GM19043 (cell line): ENCODE data around the gene DELE1.

Source experiments
- ATAC-seq: cut with Tn5 transposase; IDR thresholded peaks from one replicate; pipeline ENCODE4 v1.9.1; 2021; ENCODE audit warnings: low read depth; ENCODE audit not compliant: unreplicated experiment

The DELE1 gene

DNA sequence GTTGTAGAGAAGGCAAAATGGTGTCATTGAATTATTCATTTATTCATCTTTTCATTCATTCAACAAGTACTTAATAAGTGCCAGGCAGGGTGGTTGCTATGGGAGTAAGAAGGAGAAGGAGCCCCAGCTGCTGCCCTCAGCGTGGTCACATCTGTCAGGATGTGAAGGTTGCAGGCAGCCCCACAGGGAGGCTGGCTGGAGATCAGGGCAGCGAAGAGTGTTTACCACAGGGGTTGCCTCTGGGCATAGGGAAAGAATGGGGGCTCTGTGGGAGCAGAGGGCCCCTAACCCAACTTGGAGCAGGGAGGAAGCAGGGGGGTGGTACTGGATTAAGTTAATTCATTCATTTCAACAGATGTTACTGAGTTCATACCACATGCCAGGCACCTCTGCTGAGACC, 28.3 kb downstream of the DELE1 start:
- ATAC-seq = no peak

DNA sequence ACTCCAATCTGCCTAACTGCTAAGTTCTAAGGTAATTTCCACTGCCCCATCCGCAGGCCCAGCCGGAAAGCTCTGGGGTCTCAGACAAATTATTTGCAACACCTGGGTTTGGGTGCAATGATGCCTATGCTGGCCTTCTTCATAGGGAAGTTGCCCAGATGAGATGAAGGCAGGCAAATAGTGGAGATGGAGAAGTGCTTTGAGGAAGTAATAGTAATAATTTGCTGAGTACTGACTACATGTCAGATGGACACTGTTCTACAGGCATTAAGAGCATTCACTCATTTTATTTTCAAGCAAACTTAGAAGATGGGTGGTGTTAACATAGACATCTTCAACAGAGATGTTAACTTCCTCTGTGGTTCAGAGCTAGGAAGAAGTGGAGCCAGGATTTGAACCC, 30.5 kb downstream of the DELE1 start:
- ATAC-seq = no peak

DNA sequence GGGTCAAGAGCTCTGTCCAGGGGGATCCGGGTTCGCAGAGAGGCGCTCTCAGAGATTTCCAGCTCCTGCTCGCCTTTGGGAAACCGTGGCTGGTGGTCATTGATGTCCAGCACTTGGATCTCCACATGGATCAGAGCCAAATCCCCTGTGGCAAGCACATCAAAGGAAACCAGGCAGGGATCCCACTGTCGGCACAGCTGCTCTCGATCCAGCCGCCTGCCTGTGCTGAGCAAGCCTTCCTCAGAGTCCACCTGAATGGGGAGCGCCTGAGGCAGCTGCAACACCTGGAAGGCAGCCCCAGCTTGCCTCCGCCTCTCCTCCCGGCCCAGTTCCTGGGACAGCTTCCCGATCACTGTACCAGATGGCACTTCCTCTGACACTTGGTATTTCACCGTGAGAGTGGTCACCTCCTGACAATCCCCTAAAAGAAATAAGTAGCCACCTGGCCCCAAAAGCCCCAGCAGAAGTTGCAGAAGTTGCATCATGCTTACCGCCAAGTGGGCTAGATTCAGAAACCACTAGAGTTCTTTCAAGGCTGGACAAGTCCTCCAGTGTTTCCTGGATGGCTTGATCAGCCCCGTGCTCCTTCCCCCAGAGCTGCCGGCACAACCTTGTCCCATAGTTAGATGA, 33.8 kb downstream of the DELE1 start:
- ATAC-seq = no peak

DNA sequence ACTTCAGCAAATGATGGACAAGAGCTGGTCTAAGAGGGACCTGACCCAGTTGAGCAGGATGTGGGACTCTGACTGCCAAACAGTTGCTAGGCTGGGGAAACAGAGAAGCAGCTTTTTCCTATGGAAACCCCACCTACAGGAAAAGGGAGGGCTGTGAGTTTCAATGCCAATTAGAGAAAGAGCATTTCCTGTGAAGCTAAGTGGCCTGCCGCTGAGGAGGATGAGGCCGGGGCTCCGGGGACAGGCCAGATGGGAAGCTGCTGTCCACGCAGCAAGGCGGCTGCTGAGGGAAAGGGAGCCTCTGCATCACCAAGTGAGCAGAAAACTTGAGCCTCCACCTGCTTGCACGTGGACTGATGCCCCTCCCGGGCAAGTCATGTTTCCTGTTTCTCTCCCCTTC, 34.4 kb downstream of the DELE1 start, which contains the start of gene PCDH12:
PCDH12 (minus strand) TSS at position 90 of the 400 bp plus-strand sequence. CDS start 351 bp downstream, outside the sequence.
- no peak for ATAC-seq

DNA sequence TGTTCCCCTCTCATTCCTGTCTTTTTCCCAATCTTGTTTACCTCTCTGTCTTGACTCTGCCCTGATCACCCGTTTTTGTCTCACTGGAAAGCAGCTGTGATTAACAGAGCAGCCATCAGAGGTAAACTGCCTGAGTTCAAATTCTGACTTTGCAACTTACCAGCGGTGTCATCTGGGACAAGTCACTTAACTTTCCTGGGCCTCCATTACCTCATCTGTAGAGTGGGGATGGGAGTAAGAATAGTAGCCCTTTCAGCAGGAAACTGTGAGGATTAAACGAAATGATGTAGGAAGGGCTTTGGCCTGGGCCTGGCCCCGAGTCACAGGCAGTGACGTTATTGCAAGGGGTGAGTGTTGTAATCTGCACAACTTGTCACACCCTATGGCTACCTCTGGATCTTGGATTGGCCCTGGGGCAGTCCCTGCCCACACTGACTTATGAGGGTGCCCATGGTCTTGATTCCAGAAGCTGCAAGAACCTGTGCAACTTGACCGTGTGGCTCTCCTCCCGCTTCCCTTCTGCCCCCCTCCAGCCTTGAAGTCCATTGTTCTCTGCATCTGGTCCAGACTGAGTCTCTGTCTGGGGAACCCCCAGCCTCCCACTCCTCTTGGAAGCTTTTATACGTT, 35.0 kb downstream of the DELE1 start:
- ATAC-seq = no peak

DNA sequence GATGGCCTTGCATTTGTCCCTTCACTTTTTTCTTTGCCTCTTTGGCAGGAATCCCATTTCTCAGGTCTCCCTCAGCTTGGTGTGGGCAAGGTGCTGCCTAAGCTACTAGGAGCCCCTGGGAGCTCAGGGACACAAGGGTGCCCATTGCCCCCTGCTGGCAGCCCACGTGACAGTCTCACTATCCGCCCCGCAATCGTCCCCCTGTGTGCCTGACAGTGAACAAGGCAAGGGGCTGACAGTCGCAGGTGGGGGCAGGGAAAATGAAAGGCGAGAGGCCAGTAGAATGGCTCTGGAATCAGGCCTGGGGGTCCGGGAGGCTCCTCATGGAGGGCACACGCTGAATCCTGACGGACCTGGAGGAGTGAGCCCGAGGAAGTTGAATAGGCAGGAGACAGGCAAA, 36.3 kb downstream of the DELE1 start:
- no peak for ATAC-seq

DNA sequence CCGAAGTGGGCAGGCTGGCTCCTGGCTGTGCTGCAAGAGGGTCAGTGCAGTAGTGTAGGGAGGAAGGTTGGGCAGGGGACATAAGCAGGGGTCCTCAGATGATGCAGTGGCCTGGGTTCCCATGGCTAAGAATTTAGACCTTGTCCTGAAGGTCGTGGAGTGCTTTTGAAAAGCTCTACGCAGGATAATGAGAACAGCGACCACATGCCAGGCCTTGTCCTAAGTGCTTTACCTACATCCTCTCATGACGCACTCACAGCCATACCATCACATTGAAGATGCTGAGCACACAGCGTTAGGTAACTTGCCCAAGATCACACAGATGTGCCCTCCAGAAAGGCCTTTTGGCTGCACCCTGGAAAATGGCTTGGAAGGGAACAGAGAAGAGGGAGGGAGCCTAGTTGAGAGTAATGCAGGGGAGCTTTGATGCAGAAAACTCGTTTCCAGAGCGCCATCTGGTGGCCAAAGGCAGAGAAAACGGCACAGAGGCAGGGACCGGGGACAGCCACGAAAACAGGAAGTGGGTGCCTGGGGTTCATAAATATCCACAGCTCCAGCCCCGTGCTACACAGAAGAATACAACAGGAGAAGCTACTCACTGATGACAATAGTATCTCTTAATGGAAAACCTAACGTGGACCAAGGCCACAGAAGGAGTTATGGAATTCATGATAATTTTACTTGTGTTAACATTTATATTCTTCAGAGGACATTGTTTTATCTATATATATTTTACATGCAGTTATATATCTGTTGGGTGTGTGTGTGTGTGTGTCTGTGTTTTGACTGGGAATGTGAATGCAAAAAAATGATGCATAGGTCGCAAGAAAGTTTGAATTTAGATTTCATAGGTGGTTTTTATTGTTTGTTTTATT, 37.0 kb downstream of the DELE1 start:
- peak; percentile 95 for ATAC-seq

DNA sequence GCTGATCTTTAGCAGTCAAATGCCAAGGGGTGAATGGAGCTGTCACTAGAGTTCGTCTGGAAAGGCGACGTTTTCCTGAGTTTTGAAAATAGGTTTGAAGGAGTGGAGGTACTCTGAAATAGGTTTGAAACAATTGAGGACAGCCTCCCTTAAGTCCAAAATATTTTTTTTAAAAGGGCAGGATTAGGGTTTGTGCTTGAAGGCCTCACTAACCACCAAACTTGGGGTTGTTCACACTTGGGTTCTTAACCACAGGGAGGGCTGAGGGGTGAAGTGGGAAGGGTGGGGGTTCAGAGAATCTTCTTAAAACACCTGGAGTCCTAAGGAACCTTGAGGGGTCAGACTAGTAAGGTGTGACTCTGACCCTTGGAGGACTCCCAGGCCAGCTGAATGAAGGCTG, 37.8 kb downstream of the DELE1 start:
- no peak for ATAC-seq

DNA sequence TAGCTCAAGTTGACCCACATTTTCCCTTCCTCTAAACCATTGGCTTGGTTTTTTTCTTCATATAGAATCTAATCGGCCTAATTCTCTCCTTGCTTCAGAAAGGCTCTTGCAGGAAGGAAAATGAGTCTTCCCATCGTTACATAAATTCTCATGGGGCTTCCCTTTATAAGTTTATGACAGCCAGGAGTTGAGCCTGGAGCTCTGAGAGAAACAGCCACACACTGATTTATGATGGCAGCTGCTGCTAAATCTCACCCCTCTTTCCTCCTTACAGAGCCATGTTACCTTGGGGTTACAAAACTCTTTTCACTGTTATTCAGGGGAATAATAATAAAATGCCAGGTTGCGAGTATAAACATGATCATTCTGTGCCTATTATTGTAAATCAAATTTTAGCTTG, 40.0 kb downstream of the DELE1 start:
- ATAC-seq = no peak

DNA sequence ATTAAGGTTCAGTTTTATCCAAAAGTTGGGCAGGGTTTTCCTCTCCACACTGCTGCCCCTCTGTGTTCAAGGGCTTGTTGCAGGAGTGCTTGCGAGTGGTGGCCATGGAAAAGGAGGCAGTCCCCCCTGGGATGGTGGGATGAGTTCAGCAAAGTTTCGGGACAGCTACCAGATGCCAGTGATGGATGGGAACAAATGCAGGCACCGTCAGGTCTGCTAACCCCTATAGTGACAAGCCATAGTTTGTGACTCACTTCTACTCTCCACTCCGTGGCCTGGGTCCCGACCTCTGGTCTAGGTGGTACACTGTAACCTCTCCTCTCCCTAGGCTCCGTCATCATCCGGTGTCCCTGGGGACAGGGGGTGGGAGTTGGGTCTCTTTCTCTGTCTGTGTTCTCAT, 41.4 kb downstream of the DELE1 start:
- no peak for ATAC-seq

DNA sequence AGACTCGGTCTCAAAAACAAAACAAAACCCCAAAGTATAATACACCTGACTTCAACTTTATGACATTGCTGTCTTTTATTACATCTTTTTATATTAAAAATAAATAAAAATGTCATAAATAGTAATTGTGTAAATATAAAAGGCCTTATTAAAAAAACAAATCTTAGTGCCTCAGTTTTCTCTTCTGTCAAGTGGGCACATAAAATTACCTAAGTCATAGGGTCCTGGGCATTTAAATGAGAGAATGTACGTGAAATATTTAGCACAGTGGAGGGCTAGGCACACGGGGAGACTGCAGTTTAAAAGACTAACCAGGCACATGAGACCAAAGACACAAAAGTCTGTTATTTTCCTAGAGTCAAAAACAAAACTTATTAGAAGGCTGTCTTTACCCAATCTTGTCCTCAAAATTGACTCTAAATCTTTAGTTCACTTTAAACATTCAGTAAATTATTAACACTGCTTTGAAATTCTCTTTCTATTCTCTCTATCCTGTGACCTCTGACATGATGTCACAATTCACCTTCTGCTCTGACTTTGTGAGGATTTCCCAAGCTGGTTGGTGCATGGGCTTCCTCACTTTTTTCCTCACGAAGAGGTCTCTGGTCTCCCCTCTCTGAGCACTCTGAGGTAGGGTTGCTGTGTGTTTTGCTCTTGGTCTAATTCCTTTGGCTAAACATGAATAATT, 42.7 kb downstream of the DELE1 start:
- ATAC-seq = no peak

DNA sequence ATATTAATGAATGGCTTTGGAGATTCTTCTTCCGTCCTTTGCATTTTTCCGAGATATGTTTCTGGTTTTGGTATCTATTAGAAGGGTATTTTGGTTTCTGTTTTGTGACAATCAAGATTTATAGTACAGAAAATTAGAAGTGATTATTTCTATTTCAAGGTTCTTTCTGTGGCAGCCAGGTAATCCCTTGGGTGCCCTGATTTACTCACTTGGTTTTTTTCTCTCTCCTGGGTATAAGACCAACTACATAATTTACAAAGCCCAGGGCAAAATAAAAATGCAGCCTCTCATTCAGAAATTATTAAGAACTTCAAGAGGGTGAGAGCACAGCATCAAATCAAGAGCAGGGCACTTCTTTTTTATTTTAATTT, 43.3 kb downstream of the DELE1 start:
- no peak for ATAC-seq

DNA sequence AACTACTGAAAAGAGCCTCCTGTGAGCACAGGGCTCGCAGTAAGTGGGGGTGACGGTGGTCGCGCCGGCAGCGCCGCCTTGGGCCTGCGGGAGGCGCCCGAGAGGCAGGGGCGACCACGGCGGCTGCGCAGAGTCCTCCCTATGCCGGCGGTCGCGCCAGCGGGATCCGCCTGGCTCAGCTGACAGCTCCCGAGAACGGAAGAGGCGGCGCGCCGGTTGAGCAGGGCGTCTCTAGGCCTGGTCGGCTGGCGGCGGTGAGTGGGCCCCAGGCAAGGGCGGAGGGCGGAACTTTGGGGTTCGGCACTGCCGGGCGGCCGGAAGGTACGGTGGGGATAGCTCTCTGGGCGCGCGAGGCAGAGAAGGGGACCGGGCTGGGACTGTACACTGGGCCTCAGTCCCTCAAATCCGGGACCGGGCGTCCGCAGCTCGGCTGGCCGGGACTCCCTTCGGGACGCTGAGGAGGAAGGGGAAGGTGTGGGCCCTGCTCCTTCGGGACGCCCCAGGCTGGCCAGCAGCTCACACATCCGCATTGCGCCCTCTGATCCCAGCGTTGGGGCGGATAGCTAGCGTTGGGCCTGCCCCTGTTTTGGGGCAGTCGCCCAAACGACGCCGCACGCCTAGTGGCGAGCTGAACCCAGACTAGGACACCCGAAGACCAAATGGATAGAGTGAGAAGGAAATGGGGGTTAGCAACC, 45.4 kb downstream of the DELE1 start, which contains the start of gene RNF14:
RNF14 (plus strand) TSS at position 192 of the 695 bp plus-strand sequence. CDS start 4,484 bp downstream, outside the sequence.
- ATAC-seq = peak; percentile 85

DNA sequence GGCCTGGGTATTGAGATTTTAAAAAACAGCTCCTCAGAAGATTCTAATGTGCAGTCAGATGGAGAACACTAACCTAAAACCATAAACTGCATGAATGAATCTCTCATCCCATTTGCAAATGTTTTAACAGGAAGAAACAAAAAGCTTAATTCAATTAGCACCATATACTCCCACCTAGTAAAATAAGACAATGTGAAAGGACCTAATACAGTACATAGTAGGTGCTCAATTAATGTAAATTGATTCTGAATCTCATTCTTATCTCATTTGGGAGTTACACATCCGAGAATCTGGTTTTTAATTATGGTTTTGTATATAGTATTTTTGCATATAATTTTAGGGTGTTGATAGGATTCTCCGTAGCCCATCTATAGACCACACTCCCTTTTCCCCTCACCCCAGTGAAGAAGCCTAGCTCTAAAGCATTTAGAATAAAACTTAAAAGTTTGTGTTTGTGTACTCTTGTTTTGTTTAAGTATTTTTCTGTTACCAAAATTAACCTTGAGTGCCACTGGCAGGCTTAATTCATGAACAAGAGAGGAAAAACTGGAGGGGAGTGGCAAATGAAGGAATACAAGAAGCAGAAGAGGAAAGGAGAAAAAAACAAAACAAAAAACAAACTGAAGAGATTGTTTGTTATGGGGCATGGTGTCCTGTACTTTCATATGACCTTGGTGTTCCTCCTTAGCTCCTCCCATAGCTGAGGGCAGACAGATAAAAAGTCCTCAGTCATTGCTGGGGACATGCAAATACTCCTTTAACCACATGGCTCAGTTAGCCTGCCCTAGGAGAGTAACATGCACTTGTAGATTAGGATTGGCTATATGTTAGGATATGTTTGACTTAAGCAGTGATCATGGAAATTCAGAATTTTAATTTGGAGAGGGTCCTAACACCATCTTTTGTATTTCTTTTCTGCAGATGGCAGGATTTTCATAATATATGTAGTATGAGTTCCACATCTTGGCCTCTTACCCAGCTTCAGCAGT, 46.4 kb downstream of the DELE1 start:
- ATAC-seq = peak; percentile 53

DNA sequence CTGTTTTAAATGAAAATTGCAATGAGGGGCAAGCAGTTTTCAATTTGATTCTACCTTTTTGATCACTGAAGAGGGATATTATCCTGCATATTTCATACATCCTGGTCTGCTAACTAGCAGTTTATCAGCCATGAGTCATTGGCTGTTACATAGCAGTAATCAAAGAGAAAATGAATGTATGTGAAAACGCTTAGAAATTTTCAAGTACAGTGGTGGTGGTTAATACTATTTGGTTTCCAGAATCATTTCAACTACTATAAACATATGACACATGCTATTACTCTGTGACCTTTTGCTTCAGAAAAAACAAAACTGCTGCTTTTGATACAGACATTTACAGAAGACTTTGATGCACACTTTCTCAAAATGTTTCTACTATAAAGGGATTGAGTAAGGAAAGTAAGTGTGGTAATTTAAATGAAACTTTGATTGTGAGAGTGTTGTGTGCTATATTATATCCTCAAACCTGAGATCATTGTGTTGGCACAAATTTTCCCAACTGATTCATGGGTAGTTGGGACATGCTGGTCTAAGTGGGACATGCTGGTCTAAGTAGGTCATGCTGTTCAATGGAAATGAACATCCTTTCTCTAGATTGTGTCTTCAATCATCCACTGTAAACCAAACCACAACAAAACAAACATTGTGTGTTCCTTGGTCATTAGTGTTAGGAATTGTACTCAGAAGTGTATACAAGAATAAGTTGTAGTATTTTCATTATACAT, 50.4 kb downstream of the DELE1 start:
- ATAC-seq = no peak

DNA sequence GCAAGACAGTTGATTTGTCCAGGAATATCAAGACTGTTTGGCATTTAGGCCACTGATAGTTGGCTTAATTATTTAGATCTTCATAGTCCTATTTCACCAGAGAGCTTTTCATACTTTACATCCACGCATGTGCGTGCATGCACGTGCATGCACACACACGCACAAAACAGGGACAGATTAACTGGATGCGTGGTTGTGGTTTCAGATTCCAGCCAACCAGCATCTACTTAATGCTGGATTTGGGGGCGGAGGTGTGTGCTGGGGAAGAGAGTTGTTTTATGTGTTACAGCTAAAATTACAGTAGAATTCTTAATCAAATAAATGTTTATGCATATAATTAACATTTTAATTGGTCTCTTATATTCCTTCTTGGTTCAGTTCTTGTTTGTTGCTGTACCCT, 52.5 kb downstream of the DELE1 start:
- ATAC-seq = no peak

DNA sequence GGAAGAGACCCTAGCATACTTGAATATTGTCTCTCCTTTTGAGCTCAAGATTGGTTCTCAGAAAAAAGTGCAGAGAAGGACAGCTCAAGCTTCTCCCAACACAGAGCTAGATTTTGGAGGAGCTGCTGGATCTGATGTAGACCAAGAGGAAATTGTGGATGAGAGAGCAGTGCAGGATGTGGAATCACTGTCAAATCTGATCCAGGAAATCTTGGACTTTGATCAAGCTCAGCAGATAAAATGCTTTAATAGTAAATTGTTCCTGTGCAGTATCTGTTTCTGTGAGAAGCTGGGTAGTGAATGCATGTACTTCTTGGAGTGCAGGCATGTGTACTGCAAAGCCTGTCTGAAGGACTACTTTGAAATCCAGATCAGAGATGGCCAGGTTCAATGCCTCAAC, 54.7 kb downstream of the DELE1 start:
- ATAC-seq = no peak

DNA sequence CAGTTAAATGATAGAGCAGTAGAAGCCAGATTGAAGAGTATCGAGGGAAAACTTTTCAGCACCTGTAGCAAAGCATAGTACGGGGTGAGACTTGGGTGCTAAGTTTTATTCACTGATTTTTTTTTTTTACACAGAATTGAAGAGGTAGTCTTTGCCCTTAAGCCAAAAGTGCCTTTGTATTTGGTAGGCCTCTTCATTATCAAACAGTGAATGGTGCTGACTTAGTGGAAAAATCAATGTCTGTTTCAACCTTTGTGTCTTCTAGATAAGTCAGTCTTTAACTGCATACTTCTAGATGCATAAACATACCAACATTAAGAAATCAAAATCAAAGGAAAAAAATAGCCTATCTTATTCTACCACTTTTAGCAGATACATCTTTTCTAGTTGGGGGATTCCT, 59.0 kb downstream of the DELE1 start:
- no peak for ATAC-seq

DNA sequence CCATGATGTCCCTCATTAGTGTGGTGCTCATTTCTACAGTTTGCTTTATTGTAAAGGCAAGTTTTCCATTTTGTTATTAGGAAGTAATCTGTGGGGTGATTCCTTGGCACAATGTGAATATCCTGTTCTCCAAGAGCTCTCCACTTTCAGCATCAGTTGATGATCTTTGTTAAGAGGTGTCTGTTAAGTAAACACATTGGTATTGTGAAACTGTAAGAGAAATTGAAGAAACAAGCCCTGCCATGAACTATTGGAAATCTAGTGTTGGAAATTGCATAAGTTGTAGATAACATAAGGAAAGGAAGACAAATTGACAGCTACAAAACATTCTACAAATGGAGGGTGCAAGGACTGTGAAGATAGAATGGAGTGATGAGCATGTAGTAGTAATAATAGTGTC, 62.4 kb downstream of the DELE1 start:
- no peak for ATAC-seq
